HCT116 (cell line): ENCODE results near the gene NFS1. TPM values are rescaled to one million over a fixed set of nuclear protein-coding genes. Genes with fewer than 3 reads are reported as not detected.

Experiments used
- ATAC-seq: fragments of 200-7000 bp; cut with Tn5 transposase; 2 replicates; pipeline ENCODE4 v1.9.1; 2020; ENCODE audit warnings: mild to moderate bottlenecking, moderate library complexity
- BruUV-seq: library from RNA; stranded (reverse); fragments of 400-500 nt; replicated peaks from 2 replicates; lab custom pipeline; 2021; lab: Mats Ljungman, UMichigan
- CTCF ChIA-PET: fragments of 300-600 bp; sonication (Branson Sonifier 250); formaldehyde crosslinking; loops from one replicate; lab custom pipeline; 2021; ENCODE audit warnings: antibody characterized with exemption; lab: Charles Lee
- POLR2A ChIA-PET: fragments of 300-600, 350-600 bp; sonication (Branson Sonifier 250); formaldehyde crosslinking; loops from one replicate; lab custom pipeline; 2021; ENCODE audit warnings: antibody characterized with exemption; lab: Charles Lee
- RAD21 ChIA-PET, 2 experiments: fragments of 300-600 bp; sonication (Branson Sonifier 250); formaldehyde crosslinking; loops; one replicate each; lab custom pipeline; 2023; ENCODE audit warnings: low total read pairs in 2 of 2; ENCODE audit not compliant: uncharacterized antibody in 2 of 2, unreplicated experiment in 2 of 2, low non-redundant PET in 1 of 2; lab: Charles Lee
- DNase-seq: peaks from one replicate; pipeline ENCODE4 v3.0.0-alpha.2; 2010; ENCODE audit warnings: low read depth, low spot score
- H2AFZ ChIP-seq: fragments of 200-600 bp; shearing (Covaris generic), sonication (generic); 2 replicates; pipeline ENCODE4 v1.6.1; 2017; ENCODE audit warnings: low read depth, mixed run types, mixed read lengths, antibody characterized with exemption, low read length; ENCODE audit not compliant: poor library complexity, severe bottlenecking
- H3K27ac ChIP-seq: 2 replicates; pipeline ENCODE4 v1.5.1; 2012; ENCODE audit warnings: low read depth, low read length
- H3K27me3 ChIP-seq: fragments of 200-600 bp; sonication (generic); 2 replicates; pipeline ENCODE4 v1.6.1; 2016; ENCODE audit warnings: mixed run types, low read length, mixed read lengths; ENCODE audit not compliant: insufficient read depth
- H3K36me3 ChIP-seq, 2 experiments: fragments of 200-500 bp in 1 of 2; fragments of 200-600 bp in 1 of 2; sonication (Bioruptor generic) in 1 of 2; sonication (generic) in 1 of 2; 2 replicates each; pipeline versions ENCODE4 v1.5.1 to v1.6.1; 2014 to 2016; ENCODE audit warnings: low read length in 2 of 2, inconsistent platforms in 1 of 2, mixed read lengths in 1 of 2, mixed run types in 1 of 2; ENCODE audit not compliant: insufficient read depth in 2 of 2, control insufficient read depth in 1 of 2
- H3K4me1 ChIP-seq, 2 experiments: fragments of 200-600 bp in 1 of 2; sonication (generic) in 1 of 2; 2 replicates each; pipeline versions ENCODE4 v1.5.1 to v1.6.1; 2012 to 2017; ENCODE audit warnings: low read length in 2 of 2, inconsistent platforms in 1 of 2, mild to moderate bottlenecking in 1 of 2, mixed read lengths in 1 of 2, mixed run types in 1 of 2, moderate library complexity in 1 of 2; ENCODE audit not compliant: insufficient read depth in 2 of 2, control insufficient read depth in 1 of 2
- H3K4me2 ChIP-seq: fragments of 200-600 bp; sonication (generic); 2 replicates; pipeline ENCODE4 v1.6.1; 2017; ENCODE audit warnings: mixed run types, low read length, mixed read lengths
- H3K4me3 ChIP-seq, 2 experiments: fragments of 200-600 bp in 1 of 2; sonication (generic) in 1 of 2; replicated peaks in 1 of 2; 2 replicates each; pipeline ENCODE4 v1.5.1; 2011 to 2016; ENCODE audit warnings: low read length in 2 of 2, control low read depth in 1 of 2, low read depth in 1 of 2, mild to moderate bottlenecking in 1 of 2, mixed read lengths in 1 of 2, mixed run types in 1 of 2
- H3K79me2 ChIP-seq: fragments of 200-600 bp; sonication (generic); 2 replicates; pipeline ENCODE4 v1.6.1; 2017; ENCODE audit warnings: mild to moderate bottlenecking, mixed run types, low read length, moderate library complexity, mixed read lengths; ENCODE audit not compliant: insufficient read depth
- H3K9ac ChIP-seq: fragments of 200-600 bp; sonication (generic); 2 replicates; pipeline ENCODE4 v1.6.1; 2016; ENCODE audit warnings: low read length, mixed read lengths
- H3K9me2 ChIP-seq: fragments of 200-600 bp; sonication (generic), shearing (Covaris generic); 2 replicates; pipeline ENCODE4 v1.6.1; 2017; ENCODE audit warnings: mixed run types, mild to moderate bottlenecking, moderate library complexity; ENCODE audit not compliant: insufficient read depth
- H3K9me3 ChIP-seq, 2 experiments: fragments of 200-500 bp in 1 of 2; fragments of 200-600 bp in 1 of 2; sonication (Bioruptor generic) in 1 of 2; sonication (generic) in 1 of 2; 2 replicates each; pipeline ENCODE4 v1.6.1; 2014 to 2017; ENCODE audit warnings: low read length in 2 of 2, mixed read lengths in 2 of 2, inconsistent platforms in 1 of 2, low read depth in 1 of 2, mild to moderate bottlenecking in 1 of 2, mixed run types in 1 of 2, moderate library complexity in 1 of 2; ENCODE audit not compliant: control insufficient read depth in 1 of 2, insufficient read depth in 1 of 2
- H4K20me1 ChIP-seq: fragments of 200-600 bp; sonication (generic), shearing (Covaris generic); 2 replicates; pipeline ENCODE4 v1.6.1; 2017; ENCODE audit warnings: mixed run types, mild to moderate bottlenecking, moderate library complexity; ENCODE audit not compliant: insufficient read depth
- CBX3 ChIP-seq: IDR thresholded peaks from 2 replicates; pipeline ENCODE4 v1.6.1; 2012; ENCODE audit warnings: low read depth
- ELF1 ChIP-seq: IDR thresholded peaks from 2 replicates; pipeline ENCODE4 v1.6.1; 2012; ENCODE audit warnings: low read depth, borderline replicate concordance
- JUND ChIP-seq: IDR thresholded peaks from 2 replicates; pipeline ENCODE4 v1.6.1; 2012
- POLR2AphosphoS5 ChIP-seq: IDR thresholded peaks from 2 replicates; pipeline ENCODE4 v1.6.1; 2011; ENCODE audit warnings: mild to moderate bottlenecking, low read depth, low read length, moderate library complexity
- RAD21 ChIP-seq: IDR thresholded peaks from 2 replicates; pipeline ENCODE4 v1.6.1; 2012; ENCODE audit warnings: low read depth, mild to moderate bottlenecking
- SIN3A ChIP-seq: IDR thresholded peaks from 2 replicates; pipeline ENCODE4 v1.6.1; 2012; ENCODE audit warnings: low read depth
- YY1 ChIP-seq: IDR thresholded peaks from 2 replicates; pipeline ENCODE4 v1.6.1; 2011; ENCODE audit warnings: low read length, low read depth, moderate library complexity, mild to moderate bottlenecking; ENCODE audit not compliant: insufficient replicate concordance; ENCODE audit errors: extremely low read depth
- intact Hi-C: fragments of 100-400 bp; cut with micrococcal nuclease; formaldehyde crosslinking; loops from 2 replicates; pipeline ENCODE4 v1.10.0; 2022
- total RNA-seq: library from RNA; stranded (reverse); gene quantifications from one replicate; pipeline ENCODE4 v1.2.1, GENCODE V29; 2021; ENCODE audit not compliant: unreplicated experiment
- TF ChIP-seq, protein P1 (sequence below): IDR thresholded peaks from 2 replicates; pipeline ENCODE4 v1.6.1; 2012
- TF ChIP-seq, protein P2 (sequence below), 3 experiments: fragments of 200-600 bp in 1 of 3; sonication (generic) in 1 of 3; IDR thresholded peaks in 2 of 3; conservative IDR thresholded peaks in 1 of 3; 2 replicates each; pipeline ENCODE4 v1.5.1; 2012 to 2017; ENCODE audit warnings: low read depth in 2 of 3, low read length in 2 of 3, antibody characterized with exemption in 1 of 3, borderline replicate concordance in 1 of 3, control low read depth in 1 of 3, mild to moderate bottlenecking in 1 of 3, mixed read lengths in 1 of 3, mixed run types in 1 of 3, moderate library complexity in 1 of 3; ENCODE audit not compliant: insufficient read depth in 1 of 3
- TF ChIP-seq, protein P3 (sequence below): IDR thresholded peaks from 2 replicates; pipeline ENCODE4 v1.6.1; 2012; ENCODE audit warnings: low read depth

Gene NFS1
- total RNA-seq, 1 experiment from 2014 or later = 33.9 TPM

DNA sequence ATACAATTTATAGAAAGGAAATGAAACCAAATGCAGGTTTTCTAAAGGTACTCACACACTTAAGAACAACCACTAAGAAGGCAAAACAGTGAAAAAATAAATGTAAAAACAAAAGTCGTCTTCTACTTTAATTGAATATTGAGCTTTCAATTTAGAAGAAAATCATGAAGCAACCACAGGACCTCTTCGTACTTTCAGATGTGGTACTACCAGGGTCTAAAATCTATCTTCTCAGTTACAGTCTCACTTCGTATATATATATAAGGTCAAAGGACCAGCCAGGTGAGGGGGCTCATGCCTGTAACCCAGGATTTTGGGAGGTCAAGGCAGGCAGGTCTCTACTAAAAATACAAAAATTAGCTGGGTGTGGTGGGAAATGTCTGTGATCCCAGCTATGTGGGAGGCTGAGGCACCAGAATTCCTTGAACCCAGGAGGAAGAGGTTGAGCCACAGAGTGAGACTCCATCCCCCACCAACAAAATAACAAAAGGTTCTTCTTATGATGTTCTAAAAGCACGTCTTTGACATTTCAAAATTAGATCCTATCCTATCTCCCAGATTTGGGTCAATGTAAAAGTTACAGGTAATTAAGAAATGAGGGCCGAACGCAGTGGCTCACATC lies 12.5 kb upstream of the NFS1 start:
- no TSS peak for BruUV-seq
- peaks cover 72% of the 10 kb centered on the region for H4K20me1 ChIP-seq
- TF ChIP-seq SIN3A (no peak), YY1 (no peak), CBX3 (no peak), RAD21 (no peak), ELF1 (no peak), JUND (no peak), POLR2AphosphoS5 (no peak)
- TF ChIP-seq, protein P1, sequence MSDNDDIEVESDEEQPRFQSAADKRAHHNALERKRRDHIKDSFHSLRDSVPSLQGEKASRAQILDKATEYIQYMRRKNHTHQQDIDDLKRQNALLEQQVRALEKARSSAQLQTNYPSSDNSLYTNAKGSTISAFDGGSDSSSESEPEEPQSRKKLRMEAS = no peak
- TF ChIP-seq, protein P2, sequence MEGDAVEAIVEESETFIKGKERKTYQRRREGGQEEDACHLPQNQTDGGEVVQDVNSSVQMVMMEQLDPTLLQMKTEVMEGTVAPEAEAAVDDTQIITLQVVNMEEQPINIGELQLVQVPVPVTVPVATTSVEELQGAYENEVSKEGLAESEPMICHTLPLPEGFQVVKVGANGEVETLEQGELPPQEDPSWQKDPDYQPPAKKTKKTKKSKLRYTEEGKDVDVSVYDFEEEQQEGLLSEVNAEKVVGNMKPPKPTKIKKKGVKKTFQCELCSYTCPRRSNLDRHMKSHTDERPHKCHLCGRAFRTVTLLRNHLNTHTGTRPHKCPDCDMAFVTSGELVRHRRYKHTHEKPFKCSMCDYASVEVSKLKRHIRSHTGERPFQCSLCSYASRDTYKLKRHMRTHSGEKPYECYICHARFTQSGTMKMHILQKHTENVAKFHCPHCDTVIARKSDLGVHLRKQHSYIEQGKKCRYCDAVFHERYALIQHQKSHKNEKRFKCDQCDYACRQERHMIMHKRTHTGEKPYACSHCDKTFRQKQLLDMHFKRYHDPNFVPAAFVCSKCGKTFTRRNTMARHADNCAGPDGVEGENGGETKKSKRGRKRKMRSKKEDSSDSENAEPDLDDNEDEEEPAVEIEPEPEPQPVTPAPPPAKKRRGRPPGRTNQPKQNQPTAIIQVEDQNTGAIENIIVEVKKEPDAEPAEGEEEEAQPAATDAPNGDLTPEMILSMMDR (IDR thresholded peaks at IDR 0.05 in 2 of 3, conservative IDR thresholded peaks at IDR 0.05 in 1 of 3; ENCODE audit: borderline replicate concordance in 1 of 3, insufficient read depth in 1 of 3, low read depth in 2 of 3, low read length in 2 of 3) = no peak
- TF ChIP-seq, protein P3, sequence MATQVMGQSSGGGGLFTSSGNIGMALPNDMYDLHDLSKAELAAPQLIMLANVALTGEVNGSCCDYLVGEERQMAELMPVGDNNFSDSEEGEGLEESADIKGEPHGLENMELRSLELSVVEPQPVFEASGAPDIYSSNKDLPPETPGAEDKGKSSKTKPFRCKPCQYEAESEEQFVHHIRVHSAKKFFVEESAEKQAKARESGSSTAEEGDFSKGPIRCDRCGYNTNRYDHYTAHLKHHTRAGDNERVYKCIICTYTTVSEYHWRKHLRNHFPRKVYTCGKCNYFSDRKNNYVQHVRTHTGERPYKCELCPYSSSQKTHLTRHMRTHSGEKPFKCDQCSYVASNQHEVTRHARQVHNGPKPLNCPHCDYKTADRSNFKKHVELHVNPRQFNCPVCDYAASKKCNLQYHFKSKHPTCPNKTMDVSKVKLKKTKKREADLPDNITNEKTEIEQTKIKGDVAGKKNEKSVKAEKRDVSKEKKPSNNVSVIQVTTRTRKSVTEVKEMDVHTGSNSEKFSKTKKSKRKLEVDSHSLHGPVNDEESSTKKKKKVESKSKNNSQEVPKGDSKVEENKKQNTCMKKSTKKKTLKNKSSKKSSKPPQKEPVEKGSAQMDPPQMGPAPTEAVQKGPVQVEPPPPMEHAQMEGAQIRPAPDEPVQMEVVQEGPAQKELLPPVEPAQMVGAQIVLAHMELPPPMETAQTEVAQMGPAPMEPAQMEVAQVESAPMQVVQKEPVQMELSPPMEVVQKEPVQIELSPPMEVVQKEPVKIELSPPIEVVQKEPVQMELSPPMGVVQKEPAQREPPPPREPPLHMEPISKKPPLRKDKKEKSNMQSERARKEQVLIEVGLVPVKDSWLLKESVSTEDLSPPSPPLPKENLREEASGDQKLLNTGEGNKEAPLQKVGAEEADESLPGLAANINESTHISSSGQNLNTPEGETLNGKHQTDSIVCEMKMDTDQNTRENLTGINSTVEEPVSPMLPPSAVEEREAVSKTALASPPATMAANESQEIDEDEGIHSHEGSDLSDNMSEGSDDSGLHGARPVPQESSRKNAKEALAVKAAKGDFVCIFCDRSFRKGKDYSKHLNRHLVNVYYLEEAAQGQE = no peak
- no peak overlapping the region for H3K9ac ChIP-seq
- POLR2A ChIA-PET = no interaction called here
- H3K4me3 ChIP-seq = no peak overlapping the region
- no peaks in the 10 kb centered on the region for H3K4me1 ChIP-seq
- H3K27me3 ChIP-seq = no peaks in the 10 kb centered on the region
- no peak for DNase-seq
- peaks cover 98% of the 10 kb centered on the region for H3K79me2 ChIP-seq
- intact Hi-C loops = no loop called here
- no peaks in the 10 kb centered on the region for H3K9me2 ChIP-seq
- RAD21 ChIA-PET = no interaction called here
- no peaks in the 10 kb centered on the region for H3K9me3 ChIP-seq
- H2AFZ ChIP-seq = no peak overlapping the region
- no peak overlapping the region for H3K4me2 ChIP-seq
- ATAC-seq = no peak
- CTCF ChIA-PET = no interaction called here
- peaks cover 84 to 93% of the 10 kb centered on the region in 2 experiments for H3K36me3 ChIP-seq
- H3K27ac ChIP-seq = no peak overlapping the region
